Activated naive CD8-positive, alpha-beta T cell (primary cell): Measurements from ENCODE around the gene ELF2.
"Not testable (repeated sequence)": the region's sequence is repeated elsewhere in the genome, so short reads cannot be mapped to it uniquely, and the experiment has no call there.

Experiments used
- H3K27ac Mint-ChIP-seq: one replicate; pipeline ENCODE4 v1.8.0; 2021; ENCODE audit warnings: mixed read lengths
- H3K27me3 Mint-ChIP-seq: one replicate; pipeline ENCODE4 v1.8.0; 2021; ENCODE audit warnings: mixed read lengths
- H3K36me3 Mint-ChIP-seq: one replicate; pipeline ENCODE4 v1.8.0; 2021; ENCODE audit warnings: mixed read lengths
- H3K4me1 Mint-ChIP-seq: one replicate; pipeline ENCODE4 v1.8.0; 2021; ENCODE audit warnings: low read depth, mixed read lengths
- H3K4me3 Mint-ChIP-seq: one replicate; pipeline ENCODE4 v1.8.0; 2021; ENCODE audit warnings: mild to moderate bottlenecking, mixed read lengths
- H3K9me3 Mint-ChIP-seq: one replicate; pipeline ENCODE4 v1.8.0; 2021; ENCODE audit warnings: low read depth, mixed read lengths

The ELF2 gene

DNA sequence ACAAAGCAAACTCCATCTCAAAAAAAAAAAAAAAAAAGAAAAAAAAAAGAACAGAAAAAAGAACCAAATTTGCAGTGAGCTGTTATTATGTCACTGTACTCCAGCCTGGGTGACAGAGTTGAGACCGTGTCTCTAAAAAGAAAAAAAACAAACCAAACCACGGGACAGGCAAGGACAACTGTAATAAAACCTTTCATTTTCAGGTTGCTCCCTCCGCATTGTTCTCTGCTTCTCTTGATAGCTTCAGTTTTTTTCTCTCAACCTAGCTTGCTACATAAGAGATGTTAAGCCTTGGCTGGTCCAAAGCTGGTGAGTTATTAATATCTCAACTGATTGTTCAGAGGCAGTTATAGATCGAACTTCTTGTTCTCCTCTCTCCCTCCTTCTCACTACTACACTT is 23.1 kb upstream of the ELF2 start:
- no peak overlapping the region for H3K27ac Mint-ChIP-seq
- H3K36me3 Mint-ChIP-seq, result no peaks in the 10 kb centered on the region
- H3K4me1 Mint-ChIP-seq, result no peaks in the 10 kb centered on the region
- H3K4me3 Mint-ChIP-seq, result no peak overlapping the region
- no peaks in the 10 kb centered on the region for H3K9me3 Mint-ChIP-seq
- peaks cover 8% of the 10 kb centered on the region for H3K27me3 Mint-ChIP-seq

DNA sequence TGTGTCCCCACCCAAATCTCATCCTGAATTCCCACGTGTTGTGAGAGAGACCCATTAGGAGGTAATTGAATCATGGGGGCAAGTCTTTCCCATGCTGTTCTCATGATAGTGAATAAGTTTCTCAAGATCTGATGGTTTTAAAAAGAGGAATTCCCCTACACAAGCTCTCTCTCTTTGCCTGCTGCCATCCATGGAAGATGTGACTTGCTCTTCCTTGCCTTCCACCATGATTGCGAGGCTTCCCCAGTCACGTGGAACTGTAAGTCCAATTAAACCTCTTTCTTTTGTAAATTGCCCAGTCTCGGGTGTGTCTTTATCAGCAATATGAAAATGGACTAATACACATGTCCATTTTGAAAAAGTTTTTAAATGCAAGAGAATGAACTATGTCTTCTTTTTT is 20.2 kb upstream of the ELF2 start:
- H3K36me3 Mint-ChIP-seq, H3K4me1 Mint-ChIP-seq, H3K27ac Mint-ChIP-seq, H3K9me3 Mint-ChIP-seq, H3K4me3 Mint-ChIP-seq, H3K27me3 Mint-ChIP-seq: not testable (repeated sequence)

DNA sequence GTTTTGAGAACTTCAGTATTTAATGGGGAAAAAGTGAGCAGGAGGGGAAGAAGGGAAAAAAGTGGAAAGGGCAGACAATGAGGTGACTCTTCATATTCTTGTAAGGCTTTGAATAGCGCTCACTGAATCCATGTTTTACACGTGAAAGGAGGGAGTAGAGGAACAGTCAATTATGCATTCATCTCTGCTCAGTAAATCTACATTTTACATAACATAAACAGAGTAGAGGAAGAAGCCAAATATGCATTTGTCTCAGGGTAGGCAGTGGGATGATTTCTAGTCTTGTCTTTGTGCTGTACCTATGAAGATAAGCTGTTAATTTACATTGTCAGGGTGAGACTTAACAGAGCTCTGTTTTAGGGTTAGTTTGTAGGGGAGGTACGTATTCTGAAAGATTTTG is 19.4 kb upstream of the ELF2 start:
- H3K27me3 Mint-ChIP-seq, result peaks cover 8% of the 10 kb centered on the region
- H3K36me3 Mint-ChIP-seq, result no peaks in the 10 kb centered on the region
- H3K27ac Mint-ChIP-seq, result no peak overlapping the region
- H3K4me3 Mint-ChIP-seq, result no peak overlapping the region
- H3K9me3 Mint-ChIP-seq, result no peaks in the 10 kb centered on the region
- no peaks in the 10 kb centered on the region for H3K4me1 Mint-ChIP-seq

DNA sequence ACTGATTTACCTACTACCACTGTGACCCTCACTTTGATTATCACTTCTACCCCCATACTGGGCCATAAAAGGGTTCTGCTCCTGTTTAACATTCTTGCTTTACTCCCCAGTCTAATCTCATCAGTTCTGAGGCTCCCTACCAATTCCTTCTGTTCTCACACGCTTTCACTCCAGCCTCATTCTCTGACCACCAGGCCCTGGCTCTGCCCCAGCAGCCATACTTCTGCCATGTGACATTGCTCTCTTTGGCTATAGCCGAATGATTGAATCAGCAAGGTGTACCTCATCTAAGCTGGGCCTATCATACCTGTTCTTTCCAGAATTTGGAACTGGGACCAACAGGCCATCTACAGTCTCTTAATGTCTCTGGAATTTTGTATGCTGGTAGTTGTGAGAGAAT is 14.4 kb upstream of the ELF2 start:
- H3K27ac Mint-ChIP-seq, result no peak overlapping the region
- peaks cover 4% of the 10 kb centered on the region for H3K27me3 Mint-ChIP-seq
- H3K4me3 Mint-ChIP-seq, result no peak overlapping the region
- H3K4me1 Mint-ChIP-seq, result no peaks in the 10 kb centered on the region
- H3K36me3 Mint-ChIP-seq, result no peaks in the 10 kb centered on the region
- no peaks in the 10 kb centered on the region for H3K9me3 Mint-ChIP-seq

DNA sequence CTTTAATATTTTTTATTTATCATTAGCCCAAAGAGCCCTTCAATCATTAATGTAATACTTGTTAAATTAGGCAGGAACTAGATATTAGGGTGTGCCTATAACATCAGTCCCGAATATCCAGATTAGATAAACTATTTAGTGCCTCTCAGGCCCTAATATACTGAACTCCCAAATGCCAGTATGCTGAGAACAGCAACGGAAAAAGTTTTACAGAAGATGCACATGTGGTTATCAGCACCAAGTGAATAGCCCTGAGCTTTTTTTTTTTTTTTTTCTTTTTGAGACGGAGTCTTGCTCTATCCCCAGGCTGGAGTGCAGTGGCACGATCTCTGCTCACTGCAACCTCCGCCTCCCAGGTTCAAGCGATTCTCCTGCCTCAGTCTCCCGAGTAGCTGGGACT is 13.0 kb upstream of the ELF2 start:
- Mint-ChIP-seq H3K9me3 (no peaks in the 10 kb centered on the region), H3K36me3 (peaks cover 2% of the 10 kb centered on the region), H3K4me1 (no peaks in the 10 kb centered on the region), H3K27ac (no peak overlapping the region), H3K4me3 (no peak overlapping the region), H3K27me3 (peaks cover 7% of the 10 kb centered on the region)

DNA sequence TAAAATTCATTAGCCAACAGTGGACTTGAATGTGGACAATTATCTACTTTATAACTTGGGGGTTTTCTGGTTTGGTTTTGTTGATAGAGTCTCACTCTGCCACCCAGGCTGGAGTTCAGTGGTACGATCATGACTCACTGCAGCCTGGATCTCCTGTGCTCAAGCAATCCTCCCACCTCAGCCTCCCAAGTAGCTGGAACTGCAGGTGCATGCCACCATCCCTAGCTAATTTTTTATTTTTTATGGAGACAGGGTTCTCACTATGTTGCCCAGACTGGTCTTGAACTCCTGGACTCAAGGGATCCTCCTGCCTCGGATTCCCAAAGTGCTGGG is 12.4 kb upstream of the ELF2 start:
- Mint-ChIP-seq H3K4me1 (no peaks in the 10 kb centered on the region), H3K27ac (no peak overlapping the region), H3K36me3 (peaks cover 3% of the 10 kb centered on the region), H3K27me3 (peaks cover 8% of the 10 kb centered on the region), H3K9me3 (no peaks in the 10 kb centered on the region), H3K4me3 (no peak overlapping the region)

DNA sequence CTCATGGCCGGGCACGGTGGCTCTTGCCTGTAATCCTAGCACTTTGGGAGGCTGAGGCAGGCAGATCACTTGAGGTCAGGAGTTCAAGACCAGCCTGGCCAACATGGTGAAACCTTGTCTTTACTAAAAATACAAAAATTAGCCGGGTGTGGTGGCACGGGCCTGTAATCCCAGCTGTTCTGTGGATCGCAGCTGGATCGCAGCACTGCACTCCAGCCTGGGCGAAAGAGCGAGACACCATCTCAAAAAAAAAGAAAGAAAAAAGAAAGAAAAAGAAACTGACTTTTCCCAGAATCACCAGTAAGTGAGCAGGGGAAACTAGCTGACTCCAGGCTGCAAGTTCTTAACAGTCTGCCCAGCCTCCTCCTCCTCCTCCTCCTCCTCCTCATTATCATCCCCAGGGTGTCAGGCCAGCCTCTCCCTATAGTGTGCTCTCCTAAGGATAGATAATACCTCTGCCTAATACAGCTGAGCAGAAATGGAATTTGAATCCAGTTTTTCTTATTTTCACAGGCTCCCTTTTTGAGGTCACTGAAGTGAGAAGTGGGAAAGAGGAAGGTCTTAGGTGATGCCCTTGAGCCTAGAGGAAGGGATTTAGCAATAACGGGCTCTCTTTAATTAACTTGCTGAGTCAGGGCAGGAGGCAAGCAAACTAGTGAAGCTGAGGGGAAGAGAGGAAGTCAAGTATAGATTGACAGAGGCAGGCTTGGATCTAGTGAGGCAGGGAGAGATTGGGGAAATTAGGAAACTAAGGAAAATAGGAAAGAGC is 11.8 kb upstream of the ELF2 start:
- Mint-ChIP-seq H3K4me3 (no peak overlapping the region), H3K27ac (no peak overlapping the region), H3K4me1 (no peaks in the 10 kb centered on the region), H3K9me3 (no peaks in the 10 kb centered on the region), H3K36me3 (peaks cover 3% of the 10 kb centered on the region), H3K27me3 (peaks cover 8% of the 10 kb centered on the region)

DNA sequence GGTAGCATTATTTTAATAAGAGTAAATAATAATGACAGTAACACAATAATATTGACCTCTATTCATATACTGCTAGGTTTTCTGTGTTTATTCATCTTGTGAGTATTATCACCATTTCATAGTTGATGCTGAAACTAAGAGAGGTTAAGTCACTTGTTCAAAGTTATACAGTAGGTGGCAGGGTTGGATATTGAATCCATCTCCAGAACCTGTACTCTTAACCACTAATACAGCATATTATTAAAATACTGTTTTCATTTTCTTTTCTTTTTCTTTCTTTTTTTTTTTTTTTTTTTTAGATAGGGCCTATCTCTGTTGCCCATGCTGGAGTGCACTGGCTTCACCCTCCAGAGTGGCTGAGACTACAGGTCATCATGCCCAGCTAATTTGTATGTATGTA is 7.1 kb upstream of the ELF2 start:
- Mint-ChIP-seq H3K27me3 (peaks cover 6% of the 10 kb centered on the region), H3K4me3 (no peak overlapping the region), H3K4me1 (no peaks in the 10 kb centered on the region), H3K36me3 (peaks cover 3% of the 10 kb centered on the region), H3K9me3 (no peaks in the 10 kb centered on the region), H3K27ac (no peak overlapping the region)

DNA sequence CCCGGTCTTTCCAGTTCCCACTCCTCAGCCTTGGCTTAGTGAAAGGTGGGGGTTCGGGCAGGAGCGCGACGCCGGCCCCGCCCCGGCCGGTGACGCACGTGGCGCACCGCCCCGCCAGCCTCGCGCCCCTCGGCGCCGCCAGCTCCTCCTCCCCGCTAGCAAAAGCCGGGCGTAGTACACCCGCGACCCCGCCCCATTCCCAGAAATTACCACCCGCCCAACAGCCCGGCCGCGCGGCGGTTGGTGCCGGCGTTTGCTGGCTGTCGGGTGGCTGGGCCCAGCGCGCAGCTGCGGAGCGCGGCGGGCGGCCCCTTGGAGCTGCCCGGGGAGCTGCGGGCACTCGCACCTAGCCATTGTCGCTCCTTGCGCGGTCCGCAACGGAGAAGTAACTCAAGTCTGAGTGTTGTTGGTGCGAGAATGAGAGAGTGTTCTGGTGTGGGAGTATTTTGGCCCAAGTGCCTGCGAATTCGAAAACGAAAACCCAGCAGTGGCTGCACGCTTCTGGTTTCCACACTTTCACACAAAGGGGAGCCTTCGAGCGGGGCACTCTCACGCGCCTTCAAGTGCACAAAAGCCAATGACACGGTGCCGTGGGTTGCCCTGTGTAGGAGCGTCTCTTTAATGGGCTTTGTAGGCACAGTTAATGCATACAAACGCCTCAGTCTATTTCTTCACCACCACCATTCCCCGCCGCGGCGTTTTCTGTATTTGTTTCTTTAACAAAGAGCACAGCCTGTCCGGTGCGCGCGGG is 1.0 kb upstream of the ELF2 start:
- H3K27ac Mint-ChIP-seq, result peak overlapping the region; percentile 66
- no peaks in the 10 kb centered on the region for H3K27me3 Mint-ChIP-seq
- no peaks in the 10 kb centered on the region for H3K9me3 Mint-ChIP-seq
- H3K4me1 Mint-ChIP-seq, result peaks cover 16% of the 10 kb centered on the region
- no peaks in the 10 kb centered on the region for H3K36me3 Mint-ChIP-seq
- peak overlapping the region; percentile 87 for H3K4me3 Mint-ChIP-seq

DNA sequence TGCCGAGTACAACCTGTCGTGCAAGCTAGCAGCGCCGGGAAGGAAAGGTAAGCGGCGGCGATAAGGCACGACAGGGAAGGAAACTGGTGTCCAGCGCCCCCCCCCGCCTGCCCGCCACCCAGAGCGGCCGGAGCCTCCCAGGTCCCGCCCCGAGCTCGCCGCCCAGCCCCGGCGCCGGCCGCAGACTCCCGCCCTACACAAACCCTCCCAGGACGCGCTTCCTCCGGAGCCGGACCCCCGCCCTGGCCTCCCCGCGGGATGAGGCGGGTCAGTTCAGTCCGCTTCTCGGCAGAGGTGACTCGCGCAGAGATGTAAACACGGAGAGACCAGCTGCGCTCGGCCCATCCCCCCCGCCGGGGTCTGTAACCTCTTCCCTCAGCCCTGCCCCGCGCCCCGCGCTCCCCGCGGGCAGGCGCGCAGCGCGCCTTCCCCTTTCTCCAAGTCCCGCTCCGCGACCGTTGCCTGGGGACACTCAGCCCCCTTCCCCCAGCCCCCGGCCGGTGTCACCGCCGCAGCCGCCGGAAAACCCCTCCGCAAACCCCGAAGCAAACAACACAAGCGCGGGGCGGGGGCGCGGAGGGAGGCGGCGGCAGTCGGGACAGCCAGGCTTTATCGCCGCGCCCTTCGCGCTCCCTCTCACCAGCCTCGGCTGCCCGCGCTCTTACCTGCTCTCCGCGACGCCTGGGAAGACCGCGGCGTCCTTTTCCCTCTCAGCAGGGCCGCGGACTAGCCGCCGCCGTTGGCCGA is 543 bp downstream of the ELF2 start:
- Mint-ChIP-seq H3K27me3 (no peaks in the 10 kb centered on the region), H3K36me3 (no peaks in the 10 kb centered on the region), H3K4me3 (peak overlapping the region; percentile 85), H3K27ac (peak overlapping the region; percentile 75), H3K9me3 (no peaks in the 10 kb centered on the region), H3K4me1 (peaks cover 21% of the 10 kb centered on the region)

DNA sequence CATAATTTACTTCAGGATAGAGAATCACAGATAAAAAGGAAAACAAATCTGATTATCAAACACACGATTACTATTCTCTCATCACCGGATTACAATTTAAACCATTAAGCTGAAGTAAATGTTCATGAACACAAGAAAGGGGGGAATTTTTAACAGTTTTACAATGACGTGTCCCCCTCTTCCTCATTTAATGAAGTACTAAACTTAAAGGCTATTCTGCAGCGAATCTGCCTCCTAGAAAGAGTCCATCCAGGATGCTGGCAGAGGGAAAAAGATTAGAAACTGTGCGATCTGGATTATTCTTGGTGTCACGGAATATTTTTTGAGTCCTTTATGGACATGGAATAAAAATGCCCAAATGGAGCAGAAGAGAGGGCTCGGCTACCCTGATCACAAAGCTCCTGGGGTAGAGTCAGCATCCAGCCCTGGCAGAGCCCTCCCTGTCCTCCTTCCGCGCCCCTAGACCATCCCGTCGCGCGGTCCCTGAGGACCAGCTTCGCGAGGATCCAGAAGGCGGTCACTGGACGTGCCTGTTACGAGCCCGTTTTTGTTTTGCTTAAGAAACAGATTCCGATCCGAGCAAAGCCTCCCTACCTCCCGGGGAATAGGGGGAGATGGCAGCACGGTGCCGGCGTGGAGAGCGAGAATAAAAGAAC is 1.2 kb downstream of the ELF2 start:
- H3K27me3 Mint-ChIP-seq, result no peaks in the 10 kb centered on the region
- H3K27ac Mint-ChIP-seq, result peak overlapping the region; percentile 75
- no peaks in the 10 kb centered on the region for H3K9me3 Mint-ChIP-seq

DNA sequence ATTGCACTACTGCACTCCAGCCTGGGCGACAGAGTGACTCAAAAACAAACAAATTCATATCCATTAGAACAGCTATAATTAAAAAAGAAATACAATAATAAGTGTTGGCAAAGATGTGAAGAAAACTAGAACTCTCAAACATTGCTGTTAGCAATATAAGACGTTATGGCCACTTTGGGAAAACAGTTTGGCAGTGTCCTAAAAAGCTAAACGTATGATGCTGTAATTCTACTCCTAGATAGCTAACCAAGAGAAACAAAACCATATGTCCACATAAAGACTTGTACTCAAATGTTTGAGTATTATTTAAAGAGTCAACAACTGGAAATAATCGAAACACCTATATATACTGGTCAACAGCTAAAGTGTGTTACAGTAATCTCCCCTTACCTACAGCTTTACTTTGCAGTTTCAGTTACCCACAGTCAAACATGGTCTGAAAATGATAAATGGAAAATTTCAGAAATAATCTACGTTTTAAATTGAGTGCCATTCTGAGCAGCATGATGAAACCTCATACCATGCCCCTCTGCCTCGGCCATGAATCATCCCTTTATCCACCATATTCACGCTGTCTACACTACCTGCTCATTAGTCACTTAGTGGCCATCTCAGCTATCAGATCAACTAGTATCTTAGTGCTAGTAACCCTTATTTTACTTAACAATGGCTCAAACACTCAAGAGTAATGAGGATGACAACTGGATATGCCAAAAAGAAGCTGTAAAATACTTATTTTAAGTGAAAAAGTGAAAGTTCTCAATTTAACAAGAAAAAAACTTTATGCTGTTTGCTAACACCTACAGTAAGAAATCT is 4.9 kb downstream of the ELF2 start:
- Mint-ChIP-seq H3K27me3 (no peaks in the 10 kb centered on the region), H3K4me3 (no peak overlapping the region), H3K9me3 (no peaks in the 10 kb centered on the region), H3K27ac (no peak overlapping the region), H3K36me3 (no peaks in the 10 kb centered on the region), H3K4me1 (peaks cover 13% of the 10 kb centered on the region)

More for the DNA sequence above, 1.2 kb downstream of the ELF2 start:
- Mint-ChIP-seq H3K36me3 (no peaks in the 10 kb centered on the region), H3K4me3 (peak overlapping the region; percentile 85), H3K4me1 (peaks cover 21% of the 10 kb centered on the region)

DNA sequence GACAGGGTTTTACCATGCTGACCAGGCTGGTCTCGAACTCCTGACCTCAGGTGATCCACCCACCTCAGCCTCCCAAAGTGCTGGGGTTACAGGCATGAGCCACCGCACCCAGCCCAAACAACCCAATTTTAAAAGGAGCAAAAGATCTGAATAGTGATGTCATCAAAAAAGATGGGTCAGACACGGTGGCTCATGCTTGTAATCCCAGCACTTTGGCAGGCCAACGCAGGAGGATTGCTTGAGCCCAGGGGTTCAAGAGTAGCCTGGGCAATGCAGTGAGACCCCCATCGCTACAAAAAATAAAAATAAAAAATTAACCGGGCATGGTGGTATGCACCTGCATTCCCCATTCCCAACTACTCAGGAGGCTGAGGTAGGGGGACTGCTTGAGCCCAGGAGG is 6.1 kb downstream of the ELF2 start:
- Mint-ChIP-seq H3K36me3 (no peaks in the 10 kb centered on the region), H3K4me1 (peaks cover 11% of the 10 kb centered on the region), H3K27me3 (no peaks in the 10 kb centered on the region), H3K9me3 (no peaks in the 10 kb centered on the region), H3K27ac (no peak overlapping the region), H3K4me3 (no peak overlapping the region)

DNA sequence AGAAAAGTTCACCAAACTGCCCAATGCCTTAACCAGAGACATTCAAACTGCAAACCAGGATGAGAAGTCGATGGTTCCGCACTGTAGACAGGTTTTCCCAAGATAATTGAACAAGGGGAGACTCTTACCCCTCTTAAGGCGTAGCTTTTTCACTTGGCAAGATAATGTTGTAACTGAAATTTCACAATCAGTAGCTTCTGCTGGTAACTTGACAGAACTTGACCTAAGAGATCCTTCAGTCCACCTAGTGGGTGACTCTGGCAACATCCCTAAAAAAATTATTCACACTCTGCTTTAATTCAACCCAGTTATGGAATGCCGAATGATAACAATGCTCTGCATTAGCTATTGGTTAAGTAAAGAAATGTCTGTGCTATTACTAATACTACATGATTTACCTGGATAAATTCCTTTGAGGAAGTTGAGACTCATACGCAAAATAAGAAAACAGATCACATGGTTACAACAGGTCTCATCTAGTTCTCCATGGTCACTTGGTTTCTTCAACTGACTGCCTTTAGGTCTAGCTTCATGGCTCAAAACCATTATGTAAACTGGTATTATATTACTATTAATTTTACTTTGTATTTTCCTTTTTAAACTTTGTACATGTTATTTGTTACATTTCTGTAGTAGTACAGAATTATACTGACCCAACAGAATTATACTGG is 9.1 kb downstream of the ELF2 start:
- H3K9me3 Mint-ChIP-seq, result no peaks in the 10 kb centered on the region
- peaks cover 8% of the 10 kb centered on the region for H3K4me1 Mint-ChIP-seq
- no peak overlapping the region for H3K27ac Mint-ChIP-seq
- no peak overlapping the region for H3K4me3 Mint-ChIP-seq
- no peaks in the 10 kb centered on the region for H3K27me3 Mint-ChIP-seq
- no peaks in the 10 kb centered on the region for H3K36me3 Mint-ChIP-seq
